NCI-H446 treated with DMSO at 0.1 percent for 48 hours (cell line): ENCODE data around the gene ERG.

ENCODE experiments used
- DNase-seq: peaks from one replicate; lab custom pipeline; 2025; lab: John Stamatoyannopoulos, UW

The ERG gene

GRCh38 chr21:38388647-38389353 lies 109.5 kb downstream of the ERG start:
- DNase-seq = no peak

DNA sequence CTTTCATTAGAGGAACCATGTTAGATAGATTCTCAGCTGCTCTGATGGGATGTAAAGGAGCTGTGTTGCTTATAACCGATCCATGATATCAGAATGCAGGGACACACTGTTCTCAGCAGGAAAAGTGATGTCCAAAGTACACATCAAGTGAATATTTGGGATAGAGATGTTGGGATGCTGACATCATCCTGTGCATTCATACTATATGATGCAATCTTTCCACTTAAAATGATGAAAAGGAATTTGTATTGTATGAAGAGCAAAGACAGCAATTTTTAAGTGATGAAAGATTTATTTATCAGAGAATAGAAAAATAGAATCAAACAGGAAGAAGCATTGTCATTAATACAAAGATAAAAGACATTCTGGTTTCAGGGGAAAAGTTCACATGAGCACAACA lies 110.1 kb downstream of the ERG start:
- no peak for DNase-seq

- DNase-seq = no peak
Observed at GRCh38 chr21:38386967-38387366, 111.3 kb downstream of the ERG start.

- no peak for DNase-seq
Observed at GRCh38 chr21:38385427-38386175, 112.7 kb downstream of the ERG start.

- no peak for DNase-seq
Observed at GRCh38 chr21:38384675-38385426, 113.4 kb downstream of the ERG start.

- DNase-seq = no peak
Observed at GRCh38 chr21:38384238-38384560, 114.1 kb downstream of the ERG start.

GRCh38 chr21:38383411-38384237 lies 114.7 kb downstream of the ERG start:
- DNase-seq = no peak

DNA sequence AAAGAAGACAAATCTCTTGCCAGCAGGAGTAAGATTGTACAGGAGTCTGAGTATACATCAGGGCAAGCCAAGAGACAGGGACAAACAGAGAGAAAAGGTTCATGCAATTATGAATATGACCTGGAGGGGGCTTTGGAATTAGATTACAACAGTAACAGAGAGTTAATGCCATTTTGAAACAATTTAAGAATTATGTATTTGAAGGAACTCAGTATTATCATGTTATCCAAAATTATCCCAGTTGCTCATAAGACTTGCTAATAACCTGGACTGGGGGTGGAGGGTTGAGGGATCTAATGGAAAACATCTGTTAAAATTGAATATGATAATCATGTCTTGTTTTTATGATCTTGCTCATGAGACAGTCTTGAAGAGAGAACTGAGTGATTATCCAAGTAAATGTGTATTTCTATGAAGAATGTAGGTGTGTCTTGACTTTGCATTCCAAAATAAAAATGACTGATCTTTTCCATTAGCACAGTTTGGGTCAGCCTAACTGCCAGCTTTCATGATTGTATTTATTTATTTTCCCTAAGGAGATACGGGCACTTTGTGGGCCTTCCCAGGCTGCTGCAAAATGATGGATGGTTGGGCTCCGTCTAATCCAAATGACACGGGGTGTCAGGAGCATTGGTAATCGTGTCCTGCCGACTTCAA lies 117.7 kb downstream of the ERG start:
- DNase-seq = no peak

- no peak for DNase-seq
Observed at GRCh38 chr21:38379147-38379546, 119.1 kb downstream of the ERG start.

- DNase-seq = no peak
Observed at GRCh38 chr21:38377165-38378088, 120.8 kb downstream of the ERG start.

GRCh38 chr21:38376693-38377092 lies 121.6 kb downstream of the ERG start:
- no peak for DNase-seq

DNA sequence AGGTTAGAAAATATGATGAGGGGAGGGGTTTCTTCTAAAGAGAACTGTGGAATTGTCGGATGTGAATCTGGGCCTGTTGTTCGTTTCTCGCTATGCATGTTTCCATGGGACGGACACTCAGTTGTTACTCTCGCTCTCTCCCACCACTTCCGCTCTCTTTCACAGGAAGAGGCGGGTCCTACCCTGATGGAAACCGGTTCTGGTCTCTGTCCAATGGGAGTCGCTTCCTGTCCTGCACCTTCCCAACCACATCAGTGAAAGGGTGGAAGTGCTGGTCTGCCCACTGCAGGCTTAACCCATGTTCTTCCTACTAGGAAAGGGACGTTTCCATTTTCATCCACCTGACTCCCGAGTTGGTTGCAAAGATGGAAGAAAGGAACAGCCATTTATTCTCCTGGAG lies 122.0 kb downstream of the ERG start:
- no peak for DNase-seq

DNA sequence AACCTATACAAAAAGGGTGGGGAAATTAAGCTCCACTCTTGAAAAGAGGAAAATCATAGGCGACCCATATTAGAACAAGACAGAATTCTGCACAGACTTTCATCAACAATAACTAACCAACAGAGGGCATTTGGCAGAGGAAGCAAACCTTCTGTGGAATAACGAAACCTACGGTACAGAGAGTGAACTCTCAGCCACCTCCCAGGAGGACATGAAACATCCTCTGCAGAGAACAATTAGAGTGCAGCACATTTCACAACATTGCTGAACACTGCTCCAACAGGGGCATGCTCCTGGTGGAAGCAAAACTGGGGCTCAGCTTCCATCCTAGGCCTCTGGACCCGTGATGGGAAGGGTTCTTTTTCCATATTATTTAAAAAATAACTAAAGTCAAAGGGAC lies 130.6 kb downstream of the ERG start:
- no peak for DNase-seq

GRCh38 chr21:38365521-38365920 lies 132.8 kb downstream of the ERG start:
- DNase-seq = no peak

- DNase-seq = no peak
Observed at GRCh38 chr21:38363693-38364092, 134.6 kb downstream of the ERG start.

- no peak for DNase-seq
Observed at GRCh38 chr21:38361324-38361723, 137.0 kb downstream of the ERG start.

DNA sequence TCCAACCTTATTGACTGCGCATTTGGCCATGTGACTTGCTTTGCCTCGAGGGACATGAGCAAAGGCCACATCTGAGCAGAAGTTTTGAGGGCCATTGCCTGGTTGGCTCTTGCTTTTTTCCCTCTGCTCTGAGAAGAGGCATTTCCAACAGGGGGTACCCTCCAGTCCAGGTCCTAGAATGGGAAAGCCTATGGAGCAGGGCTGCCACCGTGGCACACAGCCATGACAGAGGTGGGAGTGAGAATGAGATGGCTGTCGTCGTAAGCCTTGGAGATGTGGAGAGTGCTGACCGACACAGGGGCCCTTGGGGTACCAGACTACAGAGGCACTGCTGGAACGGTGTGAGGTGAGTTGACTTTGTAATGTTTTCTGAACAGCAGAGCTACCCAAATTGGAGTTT lies 138.4 kb downstream of the ERG start:
- no peak for DNase-seq

- DNase-seq = no peak
Observed at GRCh38 chr21:38359090-38359489, 139.2 kb downstream of the ERG start.

DNA sequence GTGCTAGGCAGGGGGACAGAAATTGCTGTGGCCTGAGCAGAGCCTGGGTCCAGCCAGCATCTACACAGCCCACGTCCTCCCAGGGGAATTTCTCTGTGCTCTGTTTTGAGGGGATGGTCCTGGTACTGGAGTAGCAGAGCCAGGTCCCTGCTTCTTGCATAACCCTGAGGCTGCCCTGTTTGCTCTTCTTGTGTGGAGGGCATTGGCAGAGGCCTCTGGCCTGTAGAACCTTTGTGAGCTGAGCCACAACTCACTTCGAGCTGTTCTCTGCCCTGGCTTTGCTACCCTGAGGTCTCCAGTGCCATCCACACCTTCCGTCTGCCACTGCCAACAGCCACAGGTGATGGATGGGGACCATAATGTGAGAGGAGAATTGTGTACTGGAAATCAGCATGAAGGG lies 139.6 kb downstream of the ERG start:
- DNase-seq = no peak

- DNase-seq = no peak
Observed at GRCh38 chr21:38358098-38358497, 140.2 kb downstream of the ERG start.
